NOMO-1 treated with DMSO at 0.1 percent for 48 hours (cell line): ENCODE measurements around the gene TMEM107.
"Not testable (repeated sequence)": the region's sequence is repeated elsewhere in the genome, so short reads cannot be mapped to it uniquely, and the experiment has no call there.

Source experiments
- DNase-seq: peaks from one replicate; lab custom pipeline; 2025; ENCODE audit not compliant: unreplicated experiment; lab: John Stamatoyannopoulos, UW

The TMEM107 gene

DNA sequence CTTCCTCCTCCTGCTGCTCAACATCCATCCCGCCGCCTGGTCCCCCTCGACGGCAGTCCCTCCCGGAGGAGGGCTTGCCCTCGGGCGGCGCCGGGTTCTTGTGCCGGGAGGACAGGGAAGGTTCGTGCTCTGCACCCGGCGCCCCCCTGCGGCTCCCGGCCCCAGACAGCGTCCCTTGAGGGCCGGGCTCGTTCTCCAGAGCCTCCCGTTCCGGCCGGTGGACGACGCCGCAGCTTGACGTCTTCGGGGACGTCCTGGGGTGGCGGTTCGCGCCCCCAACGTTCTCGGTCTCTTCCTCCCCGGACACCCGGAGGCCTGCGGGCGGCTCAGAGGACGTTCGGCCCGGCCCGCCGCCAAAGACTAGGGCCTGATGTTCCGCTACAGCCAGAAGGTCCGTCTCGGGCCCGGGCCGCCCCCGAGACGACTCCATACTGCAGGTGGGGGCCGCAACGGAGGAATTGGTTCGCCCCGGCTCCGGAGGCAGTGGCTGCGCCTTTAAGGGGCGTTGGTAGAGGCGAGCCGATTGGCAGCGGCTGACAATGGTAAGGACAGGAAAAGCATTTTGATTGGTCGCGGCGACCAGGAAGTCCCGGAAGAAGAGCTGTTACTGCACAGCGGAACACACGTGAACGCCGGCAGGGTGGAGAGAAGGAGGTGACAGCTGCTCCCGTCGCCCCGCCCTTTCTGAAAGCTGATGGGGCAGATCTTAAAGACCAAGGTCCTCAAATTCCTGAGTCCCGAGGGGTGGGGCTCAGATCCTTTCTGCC, 13.7 kb upstream of the TMEM107 start, which contains the start of gene BORCS6:
Gene BORCS6 (minus strand): TSS at position 470 of the 767 bp plus-strand sequence. CDS start 40 bp downstream, at position 430.
- peak; percentile 99 for DNase-seq

DNA sequence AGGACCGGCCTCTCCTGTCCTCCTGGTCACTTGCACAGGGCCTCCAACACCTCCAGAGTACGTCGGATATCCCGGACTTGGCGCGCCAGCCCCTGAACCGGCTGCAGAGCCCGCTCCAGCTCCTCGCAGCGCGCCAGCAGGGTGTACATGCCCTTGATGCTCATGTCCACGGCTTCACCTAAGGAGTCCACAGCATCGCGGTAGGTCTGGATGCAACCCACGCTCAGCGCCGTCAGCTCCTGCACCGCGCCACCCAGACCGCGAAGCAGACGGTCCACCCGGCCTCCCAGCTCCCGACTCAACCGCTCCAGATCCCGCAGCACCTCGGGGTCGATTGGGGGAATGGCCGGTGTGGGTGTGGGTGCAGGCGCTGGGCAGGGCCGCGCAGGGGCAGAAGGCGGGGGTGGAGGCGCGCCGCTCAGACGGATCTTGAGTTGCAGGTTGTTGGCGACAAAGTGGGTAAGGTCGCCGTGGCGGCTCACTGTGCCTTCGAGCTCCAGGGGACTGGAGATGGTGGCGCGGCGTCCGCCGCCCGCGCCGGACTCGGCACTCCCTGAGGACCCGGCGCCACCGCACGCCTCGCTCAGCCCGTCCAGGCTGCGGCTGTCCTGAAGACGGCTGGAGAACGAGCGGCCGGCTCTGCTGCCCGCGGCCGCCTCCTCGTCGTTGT, 13.0 kb upstream of the TMEM107 start:
- no peak for DNase-seq

GRCh38 chr17:8188263-8188839, 12.2 kb upstream of the TMEM107 start:
- no peak for DNase-seq

DNA sequence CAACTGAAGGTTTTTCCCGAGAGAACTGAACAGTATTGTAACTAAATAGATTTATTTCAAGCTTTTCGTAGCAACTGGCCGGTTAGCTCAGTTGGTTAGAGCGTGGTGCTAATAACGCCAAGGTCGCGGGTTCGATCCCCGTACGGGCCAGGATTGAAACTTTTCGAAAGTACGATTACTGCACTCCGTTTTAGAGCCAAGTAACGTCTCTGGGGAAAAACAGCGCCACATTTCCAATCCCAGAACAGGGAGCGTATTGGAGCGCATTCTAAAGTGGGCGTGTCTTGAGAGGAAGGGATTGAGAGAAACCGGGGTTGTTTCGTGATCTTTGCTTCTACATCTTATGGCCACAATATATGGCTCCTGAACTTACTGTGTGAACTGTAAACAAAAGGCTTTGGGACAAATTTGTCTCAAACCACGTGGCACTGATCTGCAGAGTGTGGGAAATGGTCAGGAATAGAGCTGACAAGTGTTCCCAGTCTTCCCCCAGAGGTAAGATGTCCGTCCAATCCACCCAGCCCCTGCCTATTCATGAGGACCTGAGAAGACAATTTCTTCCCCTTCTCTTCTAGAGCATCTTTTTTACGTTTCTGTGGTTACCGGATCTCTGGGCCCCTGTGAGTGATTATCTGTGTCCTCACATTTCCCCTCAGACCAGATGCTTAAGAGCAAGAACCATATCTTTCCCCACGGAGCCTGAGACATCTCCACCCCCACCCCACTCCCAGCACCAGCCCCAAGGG, 11.5 kb upstream of the TMEM107 start:
- peak; percentile 97 for DNase-seq

- DNase-seq = peak; percentile 89
Observed at GRCh38 chr17:8186787-8187516, 10.8 kb upstream of the TMEM107 start.

DNA sequence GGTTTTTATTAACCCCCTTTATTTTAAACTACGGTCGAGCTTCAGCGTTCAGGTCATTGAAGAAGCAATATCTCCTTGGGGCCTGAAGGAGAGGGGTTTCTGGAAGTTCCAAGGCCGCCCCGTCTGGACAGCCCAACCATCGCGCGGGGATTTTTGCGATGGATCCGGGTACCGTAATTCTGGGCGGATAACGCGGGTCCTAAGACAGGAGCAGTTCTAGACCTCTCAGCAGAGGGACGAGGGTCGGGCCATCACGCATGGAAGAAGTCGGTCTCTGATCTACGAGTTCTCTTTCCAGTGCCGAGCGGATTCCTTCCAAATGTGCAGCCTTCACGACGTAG, 10.2 kb upstream of the TMEM107 start:
- DNase-seq = no peak

GRCh38 chr17:8185582-8186445, 9.6 kb upstream of the TMEM107 start:
- DNase-seq = peak; percentile 48

GRCh38 chr17:8176998-8177731, 985 bp upstream of the TMEM107 start:
- no peak for DNase-seq

GRCh38 chr17:8175795-8176196, 384 bp downstream of the TMEM107 start:
- DNase-seq = peak; percentile 57

- no peak for DNase-seq
Observed at GRCh38 chr17:8173871-8174322, 2.3 kb downstream of the TMEM107 start.

- DNase-seq = peak; percentile 96
Observed at GRCh38 chr17:8173056-8173870, 2.9 kb downstream of the TMEM107 start.

DNA sequence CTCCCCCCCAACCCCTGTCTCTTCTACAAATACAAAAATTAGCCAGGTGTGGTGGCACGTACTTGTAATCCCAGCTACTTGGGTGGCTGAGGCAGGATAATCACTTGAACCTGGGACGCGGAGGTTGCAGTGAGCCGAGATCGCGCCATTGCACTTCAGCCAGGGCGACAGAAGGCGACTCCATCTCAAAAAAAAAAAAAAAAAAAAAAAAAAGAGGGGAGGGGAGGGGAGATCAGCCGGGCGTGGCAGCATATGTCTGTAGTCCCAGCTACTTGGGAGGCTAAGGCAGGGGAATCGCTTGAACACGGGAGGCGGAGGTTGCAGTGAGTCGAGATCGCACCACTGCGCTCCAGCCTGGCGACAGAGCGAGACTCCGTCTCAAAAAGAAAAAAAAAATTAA, 6.0 kb downstream of the TMEM107 start:
- not testable (repeated sequence) for DNase-seq

- DNase-seq = no peak
Observed at GRCh38 chr17:8167526-8167925, 8.7 kb downstream of the TMEM107 start.

GRCh38 chr17:8166731-8167130, 9.4 kb downstream of the TMEM107 start:
- no peak for DNase-seq

- no peak for DNase-seq
Observed at GRCh38 chr17:8164815-8165131, 11.4 kb downstream of the TMEM107 start.

GRCh38 chr17:8163978-8164814, 12.0 kb downstream of the TMEM107 start:
- DNase-seq = peak; percentile 42
